Suprapubic skin (tissue), 4 donors: ENCODE results near the gene THOC2. TPM values are rescaled to one million over a fixed set of nuclear protein-coding genes. Genes with fewer than 3 reads are reported as not detected.
"Not testable (repeated sequence)": the region's sequence is repeated elsewhere in the genome, so short reads cannot be mapped to it uniquely, and the experiment has no call there.

Experiments used
- DNase-seq, 2 donors: peaks; one replicate each; pipeline ENCODE4 v3.0.0-alpha.2; 2019; ENCODE audit warnings: low spot score in 2 of 2
- H3K27ac ChIP-seq: fragments of 200-600 bp; sonication (generic); one replicate; pipeline ENCODE4 v1.5.1; 2019
- H3K27me3 ChIP-seq: fragments of 200-600 bp; sonication (generic); one replicate; pipeline ENCODE4 v1.5.1; 2019
- H3K36me3 ChIP-seq: fragments of 200-600 bp; sonication (generic); one replicate; pipeline ENCODE4 v1.5.1; 2019
- H3K4me1 ChIP-seq: fragments of 200-600 bp; sonication (generic); one replicate; pipeline ENCODE4 v1.5.1; 2019
- H3K4me3 ChIP-seq: fragments of 200-600 bp; sonication (generic); one replicate; pipeline ENCODE4 v1.5.1; 2019; ENCODE audit warnings: mild to moderate bottlenecking
- H3K9me3 ChIP-seq: fragments of 200-600 bp; sonication (generic); one replicate; pipeline ENCODE4 v1.5.1; 2019
- EP300 ChIP-seq: sonication (generic); formaldehyde crosslinking; IDR thresholded peaks from one replicate; pipeline ENCODE4 v1.6.1; 2017; ENCODE audit warnings: antibody characterized with exemption
- POLR2A ChIP-seq, 2 donors: fragments of 450-650 bp; IDR thresholded peaks; one replicate each; pipeline ENCODE4 v1.6.1; 2017; ENCODE audit warnings: antibody characterized with exemption in 2 of 2, mild to moderate bottlenecking in 2 of 2, moderate library complexity in 2 of 2
- POLR2AphosphoS5 ChIP-seq, 3 donors: sonication (generic); formaldehyde crosslinking; IDR thresholded peaks; one replicate each; pipeline ENCODE4 v1.6.1; 2017; ENCODE audit warnings: antibody characterized with exemption in 3 of 3
- WGBS: methylation state at CpG from one replicate; pipeline ENCODE4 v1.1.5; 2018; 5-methylcytosine and 5-hydroxymethylcytosine counted together
- total RNA-seq, 4 donors: library from RNA; depleted of rRNA; stranded (reverse); fragments of >200 nt; gene quantifications; one replicate each; pipeline ENCODE4 v1.1.0, GENCODE V29; 2016
- TF ChIP-seq, protein P1 (sequence below), 2 donors: fragments of 200-600 bp in 1 of 2; fragments of 450-650 bp in 1 of 2; sonication (generic) in 1 of 2; IDR thresholded peaks; one replicate each; pipeline ENCODE4 v1.5.1; 2016 to 2019; ENCODE audit warnings: antibody characterized with exemption in 2 of 2, mild to moderate bottlenecking in 1 of 2, moderate library complexity in 1 of 2

THOC2 gene
- total RNA-seq: 100 to 1,000 TPM in 1 of 4 donors, 10 to 100 TPM in 3; 61.6 to 184 (median 71.1) TPM

- peak within 1 kb of the TSS; percentile 89 for H3K27ac ChIP-seq
- H3K4me3 ChIP-seq: peak within 1 kb of the TSS; percentile 73
- no peaks in the 10 kb centered on the region for H3K36me3 ChIP-seq
- no peaks in the 10 kb centered on the region for H3K9me3 ChIP-seq
- H3K27me3 ChIP-seq: no peaks in the 10 kb centered on the region
- peaks cover 16% of the 10 kb centered on the region for H3K4me1 ChIP-seq
- DNase-seq: peak; percentile 88 to 91
- WGBS: 49% methylated on average over 47 of the region's 49 CpGs
- TF ChIP-seq EP300 (no peak), POLR2A (IDR thresholded peaks at IDR 0.05) (peak in 1 of 2 donors; percentile 30), POLR2AphosphoS5 (IDR thresholded peaks at IDR 0.05) (no peak)
- TF ChIP-seq, protein P1, sequence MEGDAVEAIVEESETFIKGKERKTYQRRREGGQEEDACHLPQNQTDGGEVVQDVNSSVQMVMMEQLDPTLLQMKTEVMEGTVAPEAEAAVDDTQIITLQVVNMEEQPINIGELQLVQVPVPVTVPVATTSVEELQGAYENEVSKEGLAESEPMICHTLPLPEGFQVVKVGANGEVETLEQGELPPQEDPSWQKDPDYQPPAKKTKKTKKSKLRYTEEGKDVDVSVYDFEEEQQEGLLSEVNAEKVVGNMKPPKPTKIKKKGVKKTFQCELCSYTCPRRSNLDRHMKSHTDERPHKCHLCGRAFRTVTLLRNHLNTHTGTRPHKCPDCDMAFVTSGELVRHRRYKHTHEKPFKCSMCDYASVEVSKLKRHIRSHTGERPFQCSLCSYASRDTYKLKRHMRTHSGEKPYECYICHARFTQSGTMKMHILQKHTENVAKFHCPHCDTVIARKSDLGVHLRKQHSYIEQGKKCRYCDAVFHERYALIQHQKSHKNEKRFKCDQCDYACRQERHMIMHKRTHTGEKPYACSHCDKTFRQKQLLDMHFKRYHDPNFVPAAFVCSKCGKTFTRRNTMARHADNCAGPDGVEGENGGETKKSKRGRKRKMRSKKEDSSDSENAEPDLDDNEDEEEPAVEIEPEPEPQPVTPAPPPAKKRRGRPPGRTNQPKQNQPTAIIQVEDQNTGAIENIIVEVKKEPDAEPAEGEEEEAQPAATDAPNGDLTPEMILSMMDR (IDR thresholded peaks at IDR 0.05): peak; percentile 32
Observed at GRCh38 chrX:123732670-123733363, at the start of gene THOC2. TSS of gene THOC2 (minus strand) at chrX:123733052. CDS start at chrX:123733022, 30 bp downstream.

- H3K4me1 ChIP-seq, H3K36me3 ChIP-seq, DNase-seq, H3K27me3 ChIP-seq, H3K4me3 ChIP-seq, H3K27ac ChIP-seq, H3K9me3 ChIP-seq: not testable (repeated sequence)
- 87% methylated on average over 10 of the region's 10 CpGs for WGBS
Observed at GRCh38 chrX:123781786-123782185, 48.9 kb upstream of the THOC2 start.

DNA sequence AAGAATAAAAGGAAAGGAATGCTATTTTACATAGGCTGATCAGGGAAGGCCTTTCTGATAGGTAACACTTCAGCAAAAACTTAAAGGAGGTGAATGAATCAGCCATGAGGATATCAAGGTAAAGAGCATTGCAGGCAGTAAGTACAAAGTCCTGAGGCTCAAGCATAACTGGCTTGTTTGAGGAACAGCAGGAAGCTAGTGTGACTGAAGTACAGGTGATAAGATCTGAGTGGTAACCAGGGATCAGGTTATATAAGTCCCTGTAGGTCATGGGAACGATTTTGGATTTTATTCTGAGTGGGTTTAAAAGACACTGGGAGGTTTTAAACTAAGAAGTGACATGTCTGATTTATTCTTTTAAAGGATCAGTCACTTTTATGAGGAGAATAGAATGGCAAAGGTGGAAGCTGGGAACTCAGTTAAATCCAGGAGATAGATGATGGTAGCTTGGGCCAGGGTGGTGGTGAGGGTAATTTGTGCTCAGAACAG, 47.1 kb upstream of the THOC2 start:
- Histone ChIP-seq H3K4me1 (no peaks in the 10 kb centered on the region), H3K4me3 (no peak overlapping the region), H3K27me3 (no peaks in the 10 kb centered on the region), H3K9me3 (no peaks in the 10 kb centered on the region), H3K27ac (no peak overlapping the region), H3K36me3 (no peaks in the 10 kb centered on the region)
- WGBS: 12% methylated on average over 1 of the region's 1 CpG
- no peak for DNase-seq
- no peak for TF ChIP-seq EP300
- TF ChIP-seq POLR2AphosphoS5 (IDR thresholded peaks at IDR 0.05): no peak
- TF ChIP-seq POLR2A (IDR thresholded peaks at IDR 0.05): no peak
- TF ChIP-seq, protein P1 (IDR thresholded peaks at IDR 0.05): no peak

GRCh38 chrX:123773258-123773988, 40.6 kb upstream of the THOC2 start:
- TF ChIP-seq POLR2A (IDR thresholded peaks at IDR 0.05) (no peak), POLR2AphosphoS5 (IDR thresholded peaks at IDR 0.05) (no peak), EP300 (no peak)
- TF ChIP-seq, protein P1 (IDR thresholded peaks at IDR 0.05): no peak
- H3K4me1 ChIP-seq: no peaks in the 10 kb centered on the region
- no peak overlapping the region for H3K27ac ChIP-seq
- no peaks in the 10 kb centered on the region for H3K27me3 ChIP-seq
- H3K9me3 ChIP-seq: no peaks in the 10 kb centered on the region
- H3K4me3 ChIP-seq: no peak overlapping the region
- 82% methylated on average over 4 of the region's 4 CpGs for WGBS
- no peaks in the 10 kb centered on the region for H3K36me3 ChIP-seq
- no peak for DNase-seq

DNA sequence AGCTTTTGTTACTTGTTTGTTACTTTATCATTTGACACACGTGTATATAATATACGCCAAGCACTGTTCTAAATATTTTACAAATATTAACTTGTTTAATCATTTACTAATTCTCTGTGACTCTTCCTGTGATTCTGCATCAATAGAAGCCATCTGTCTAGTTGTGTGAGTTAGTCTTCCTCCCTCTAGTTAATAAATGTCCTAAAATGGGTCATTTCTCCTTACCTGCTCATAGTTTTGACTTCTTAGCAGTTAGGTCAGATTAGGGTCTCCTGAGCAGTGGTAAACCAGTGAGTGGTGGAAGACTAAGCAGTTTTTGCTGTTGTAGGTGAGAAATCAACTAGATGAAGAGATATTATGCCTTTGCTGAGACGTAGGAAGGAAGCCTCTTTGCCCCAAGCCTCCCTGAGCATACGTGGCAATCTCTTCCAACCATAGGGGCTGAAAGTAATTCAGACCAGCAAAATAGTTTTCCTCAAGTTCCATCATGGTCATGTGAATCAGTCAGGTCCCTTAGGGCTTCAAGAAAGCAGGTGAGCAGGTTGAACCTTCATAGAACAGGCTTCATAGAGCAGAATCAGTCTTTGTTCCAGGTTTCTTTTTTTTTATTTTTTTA, 38.7 kb upstream of the THOC2 start:
- no peaks in the 10 kb centered on the region for H3K4me1 ChIP-seq
- TF ChIP-seq EP300 (no peak), POLR2AphosphoS5 (IDR thresholded peaks at IDR 0.05) (no peak), POLR2A (IDR thresholded peaks at IDR 0.05) (no peak)
- TF ChIP-seq, protein P1 (IDR thresholded peaks at IDR 0.05): no peak
- H3K27ac ChIP-seq: no peak overlapping the region
- no peaks in the 10 kb centered on the region for H3K27me3 ChIP-seq
- H3K9me3 ChIP-seq: no peaks in the 10 kb centered on the region
- WGBS: 74% methylated on average over 4 of the region's 4 CpGs
- no peak overlapping the region for H3K4me3 ChIP-seq
- H3K36me3 ChIP-seq: no peaks in the 10 kb centered on the region
- no peak for DNase-seq
